GM11168 (cell line): ENCODE data around the gene ANAPC16.

ENCODE experiments used
- in situ Hi-C: fragments of 300-500 bp; cut with MboI; formaldehyde crosslinking; loops from one replicate; pipeline ENCODE4 v1.12.0; 2022; ENCODE audit warnings: low sequenced_read_pairs; ENCODE audit not compliant: unreplicated experiment

ANAPC16 gene

DNA sequence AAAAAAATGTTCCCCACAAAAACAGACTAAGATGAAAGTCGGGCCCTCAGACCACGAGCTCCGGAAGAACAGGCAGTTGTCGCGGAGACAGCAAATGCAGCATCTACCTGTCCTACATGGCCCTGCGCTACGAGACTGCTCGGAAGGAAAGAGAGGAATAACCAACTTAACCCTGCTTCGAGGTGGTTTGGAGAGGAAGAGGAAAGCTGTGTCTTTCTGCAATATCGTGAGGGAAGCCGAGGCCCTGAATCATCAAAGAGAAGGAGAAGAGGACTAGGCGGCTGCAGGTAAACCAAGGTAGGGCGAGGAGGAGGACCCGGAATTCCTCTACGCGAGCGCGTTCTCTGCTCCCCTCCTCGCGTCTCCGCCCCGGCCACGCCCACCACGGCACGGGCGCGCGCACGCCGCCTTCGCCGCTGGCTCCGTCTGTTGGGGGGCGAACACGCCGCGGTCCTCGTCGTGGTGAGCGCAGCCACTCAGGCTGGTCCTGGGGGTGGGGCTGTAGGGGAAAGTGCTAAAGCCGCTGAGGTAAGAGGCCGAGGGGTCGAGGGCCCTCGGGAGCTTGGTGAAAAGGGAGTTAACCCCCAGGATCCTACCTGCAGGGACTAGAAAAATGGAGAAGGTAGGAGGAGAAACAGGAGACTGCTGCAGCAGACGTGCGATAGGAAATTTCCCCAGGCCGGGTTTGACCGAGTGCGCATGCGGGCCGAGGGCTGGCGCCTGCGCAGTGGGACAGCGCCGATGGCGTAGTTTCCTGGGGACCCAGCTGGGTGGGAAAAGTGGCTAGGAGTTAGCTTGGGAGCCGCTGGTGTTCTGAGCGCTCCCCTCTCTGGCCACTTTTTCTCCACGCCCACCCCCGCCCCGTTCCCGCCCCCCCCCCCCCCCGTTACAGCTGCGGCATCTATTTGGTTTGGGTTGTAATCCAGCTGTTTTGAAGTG lies at the start of gene ANAPC16, which contains the start of gene ASCC1:
ANAPC16 (plus strand) TSS at position 402 of the 939 bp plus-strand sequence. CDS start 7,903 bp downstream, outside the sequence.
ASCC1 (minus strand) TSS at position 666 of the 939 bp plus-strand sequence. CDS start 2,978 bp downstream, outside the sequence.
- in situ Hi-C loops, result no loop called here

DNA sequence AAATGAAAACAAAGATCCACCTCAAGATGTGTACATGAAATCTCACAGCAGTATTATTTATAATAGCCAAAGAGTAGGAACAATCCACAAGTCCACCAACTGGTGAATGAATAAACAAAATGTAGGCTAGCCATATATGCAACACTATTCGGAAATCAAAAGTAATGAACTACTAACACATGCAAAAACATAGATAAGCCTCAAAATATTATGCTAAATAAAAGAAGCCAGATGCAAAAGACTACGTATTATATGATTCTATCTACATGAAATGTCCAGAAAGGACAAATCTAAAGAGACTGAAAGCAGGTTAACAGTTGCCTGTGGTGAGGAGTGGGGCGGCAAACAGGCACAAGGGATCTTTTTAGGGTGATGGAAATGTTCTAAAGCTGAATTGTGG lies 48.7 kb upstream of the ANAPC16 start:
- in situ Hi-C loops, result no loop called here

DNA sequence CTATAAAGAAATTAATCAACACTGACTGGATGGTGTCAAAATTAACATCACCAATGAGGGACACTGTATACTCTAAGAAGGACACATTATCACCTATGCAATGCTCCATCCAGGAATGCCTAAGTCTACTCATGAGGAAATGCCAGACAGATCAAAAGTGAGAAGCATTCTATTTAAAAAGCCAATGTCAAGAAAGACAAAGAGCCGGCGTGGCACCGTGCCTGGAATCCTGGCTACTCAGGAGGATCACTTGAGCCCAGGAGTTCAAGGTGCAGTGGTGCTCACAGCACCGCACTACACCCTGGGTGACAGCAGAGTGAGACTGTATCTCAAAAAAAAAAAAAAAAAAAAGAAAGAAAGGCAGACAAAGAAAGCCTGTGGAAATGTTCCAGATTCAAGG lies 45.5 kb upstream of the ANAPC16 start:
- in situ Hi-C loops, result no loop called here

DNA sequence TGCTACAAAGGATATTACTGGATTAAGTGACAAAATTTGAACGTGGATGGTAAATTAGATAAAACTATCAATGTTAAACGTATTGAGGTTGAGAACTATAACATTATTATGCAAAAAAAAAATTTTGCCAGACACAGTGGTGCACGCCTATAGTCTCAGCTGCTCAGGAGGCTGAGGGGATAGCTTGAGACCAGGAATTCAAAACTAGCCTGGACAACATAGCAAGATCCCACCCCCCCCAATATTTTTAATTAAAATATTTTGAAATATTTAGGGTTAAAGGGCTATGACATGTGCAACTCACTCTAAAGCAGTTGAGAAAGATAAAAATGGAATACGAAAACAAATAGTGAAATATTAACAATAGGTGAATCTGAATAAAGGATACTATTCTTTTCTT lies 45.1 kb upstream of the ANAPC16 start:
- in situ Hi-C loops, result no loop called here

DNA sequence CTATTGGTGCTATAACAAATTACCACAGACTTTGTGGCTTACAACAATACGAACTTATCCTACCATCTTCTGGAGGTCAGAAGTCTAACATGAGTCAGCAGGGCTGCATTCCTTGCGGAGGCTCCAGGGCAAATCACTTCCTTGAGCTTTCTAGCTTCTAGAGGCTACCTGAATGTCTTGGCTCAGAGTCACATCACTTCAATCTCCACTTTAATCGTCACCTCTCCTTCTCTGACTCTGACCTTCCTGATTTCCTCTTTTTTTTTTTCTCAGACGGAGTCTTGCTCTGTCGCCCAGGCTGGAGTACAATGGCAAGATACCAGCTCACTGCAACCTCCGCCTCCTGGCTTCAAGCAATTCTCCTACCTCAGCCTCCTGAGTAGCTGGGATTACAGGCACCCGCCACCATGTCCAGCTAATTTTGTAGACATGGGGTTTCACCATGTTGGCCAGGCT lies 44.6 kb upstream of the ANAPC16 start:
- in situ Hi-C loops, result no loop called here

DNA sequence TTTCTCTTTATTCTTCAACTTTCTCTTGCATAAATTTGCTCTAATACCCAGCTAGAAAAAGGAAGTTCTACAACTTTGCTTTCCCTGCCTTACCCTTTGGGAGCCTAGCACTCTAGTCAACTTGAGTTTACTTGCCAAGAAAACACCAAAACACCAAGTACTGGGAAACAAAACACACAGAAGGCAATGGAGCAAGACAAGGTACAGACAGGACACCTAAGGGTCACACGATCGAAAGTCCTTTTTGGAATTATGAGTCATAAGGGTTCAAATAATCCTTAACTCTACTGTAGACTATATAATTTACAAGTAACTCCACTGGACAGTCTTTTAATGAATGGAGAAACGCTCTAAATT lies 42.6 kb upstream of the ANAPC16 start:
- in situ Hi-C loops, result no loop called here

DNA sequence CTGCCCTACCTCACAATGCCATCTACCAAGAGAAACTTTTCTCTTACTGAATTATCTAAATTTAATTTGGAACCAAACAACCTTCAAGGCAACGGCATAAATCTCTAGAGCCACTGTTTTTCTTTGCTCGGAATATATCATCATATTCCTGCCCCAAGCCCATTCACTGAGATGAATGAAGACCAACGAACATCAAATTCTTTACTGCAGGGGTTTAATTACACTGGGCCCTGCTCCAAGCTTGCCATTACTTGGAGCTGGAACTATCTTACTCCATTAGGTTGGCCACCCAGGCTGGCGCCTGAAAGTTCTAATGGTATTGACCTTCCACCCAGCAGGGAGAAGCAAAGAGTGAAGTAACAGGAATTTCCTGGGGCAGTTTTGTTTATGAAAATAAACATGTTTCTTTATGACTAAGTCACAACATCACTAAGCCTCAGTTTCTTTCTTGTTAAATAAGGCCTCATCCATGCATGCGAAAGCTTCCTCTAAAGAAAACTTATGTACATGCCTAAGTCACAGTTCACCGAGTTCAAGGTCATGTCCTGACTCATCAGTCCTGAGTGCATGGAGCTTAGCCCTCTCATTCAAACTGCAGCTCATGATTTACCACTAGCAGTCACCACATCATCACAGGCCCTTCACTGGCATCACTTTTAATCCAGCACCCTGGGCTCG lies 42.1 kb upstream of the ANAPC16 start:
- in situ Hi-C loops, result no loop called here

DNA sequence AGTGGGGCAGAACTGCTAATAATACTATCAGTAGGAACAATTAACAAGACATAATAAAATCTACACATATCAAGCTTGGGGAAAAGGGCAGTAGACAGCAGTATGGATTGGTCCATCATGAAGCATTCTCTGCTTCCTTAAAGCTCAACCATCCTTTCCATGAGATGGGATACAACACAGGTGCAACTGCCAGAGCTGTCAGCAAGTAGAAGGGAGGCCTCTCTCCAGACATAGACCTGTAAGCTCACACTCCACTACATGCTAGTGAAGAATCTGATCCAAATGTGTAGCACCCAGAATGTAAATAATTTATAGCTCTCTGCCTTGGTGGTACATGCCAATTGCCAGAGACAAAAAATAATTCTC lies 41.5 kb upstream of the ANAPC16 start:
- in situ Hi-C loops, result no loop called here

DNA sequence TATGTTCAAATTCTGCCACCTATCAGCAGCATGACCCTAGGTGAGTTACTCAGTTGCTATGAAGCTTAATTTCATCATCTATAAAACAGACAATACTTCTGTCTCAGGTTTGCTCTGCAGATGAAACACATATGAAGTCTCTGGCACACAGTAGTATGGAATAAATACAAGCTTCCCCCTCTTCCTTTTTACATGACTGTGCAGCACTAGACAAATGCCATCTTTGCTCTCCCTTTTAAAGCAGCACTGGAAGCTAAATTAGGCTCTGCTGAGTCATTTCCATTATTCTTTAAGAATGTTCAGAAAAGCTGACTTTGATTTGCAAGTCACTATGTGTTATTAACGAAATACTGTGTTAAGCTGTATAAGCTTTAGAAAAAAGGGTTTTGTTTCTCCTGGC lies 40.7 kb upstream of the ANAPC16 start:
- in situ Hi-C loops, result no loop called here

DNA sequence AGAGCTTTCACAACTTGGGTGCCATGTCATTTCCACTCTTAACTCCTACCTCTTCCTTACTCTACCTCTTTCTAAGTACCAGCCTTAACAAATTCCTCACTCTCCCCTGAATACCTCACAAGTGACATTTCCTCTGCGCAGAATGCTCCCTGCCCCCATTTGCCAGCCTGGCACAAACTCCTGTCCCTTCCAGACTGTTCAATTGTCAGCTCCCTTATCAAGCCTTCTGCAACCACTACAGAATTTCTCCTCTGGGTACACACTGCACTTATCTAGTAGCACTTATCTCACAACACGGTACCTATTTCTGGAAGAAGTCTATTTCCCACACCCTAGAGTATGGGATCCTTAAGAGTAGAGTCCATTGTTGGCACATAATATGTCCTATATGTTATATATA lies 39.1 kb upstream of the ANAPC16 start:
- in situ Hi-C loops, result no loop called here

DNA sequence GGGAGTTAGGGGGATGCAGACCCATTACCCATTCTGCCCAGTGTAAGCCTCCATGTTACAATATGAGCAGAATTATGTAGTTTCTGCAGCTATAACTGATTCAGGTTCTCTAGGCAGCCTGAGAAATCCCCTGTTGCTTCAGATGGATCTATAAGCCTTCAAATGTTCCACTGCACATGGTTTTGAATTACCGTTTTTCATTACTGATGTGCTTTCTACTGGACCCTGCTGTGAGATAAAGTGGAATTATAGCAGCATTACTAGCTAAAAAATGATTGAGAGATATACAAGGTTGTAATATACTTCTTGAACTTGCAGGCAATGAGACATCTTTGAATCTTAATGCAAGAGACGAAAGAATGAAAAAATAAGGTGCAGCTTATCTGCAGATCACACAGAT lies 38.4 kb upstream of the ANAPC16 start:
- in situ Hi-C loops, result no loop called here

DNA sequence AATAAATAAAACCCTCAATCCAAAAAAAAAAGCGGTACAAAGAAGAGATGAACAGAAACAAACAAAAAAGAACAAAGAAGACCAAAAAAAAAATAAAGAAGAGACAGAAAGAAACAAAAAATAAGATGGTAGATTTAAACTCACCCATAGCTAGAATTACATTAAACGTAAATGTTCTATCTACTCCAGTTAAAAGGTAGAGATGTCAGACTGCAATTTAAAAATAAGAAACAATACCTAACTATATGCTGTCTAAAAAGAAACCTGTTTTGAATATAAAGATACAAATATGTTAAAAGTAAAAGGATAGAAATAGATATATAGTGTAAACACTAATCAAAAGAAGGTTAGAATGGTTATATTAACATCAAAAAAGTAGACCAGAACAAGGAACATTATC lies 31.7 kb upstream of the ANAPC16 start:
- in situ Hi-C loops, result no loop called here

DNA sequence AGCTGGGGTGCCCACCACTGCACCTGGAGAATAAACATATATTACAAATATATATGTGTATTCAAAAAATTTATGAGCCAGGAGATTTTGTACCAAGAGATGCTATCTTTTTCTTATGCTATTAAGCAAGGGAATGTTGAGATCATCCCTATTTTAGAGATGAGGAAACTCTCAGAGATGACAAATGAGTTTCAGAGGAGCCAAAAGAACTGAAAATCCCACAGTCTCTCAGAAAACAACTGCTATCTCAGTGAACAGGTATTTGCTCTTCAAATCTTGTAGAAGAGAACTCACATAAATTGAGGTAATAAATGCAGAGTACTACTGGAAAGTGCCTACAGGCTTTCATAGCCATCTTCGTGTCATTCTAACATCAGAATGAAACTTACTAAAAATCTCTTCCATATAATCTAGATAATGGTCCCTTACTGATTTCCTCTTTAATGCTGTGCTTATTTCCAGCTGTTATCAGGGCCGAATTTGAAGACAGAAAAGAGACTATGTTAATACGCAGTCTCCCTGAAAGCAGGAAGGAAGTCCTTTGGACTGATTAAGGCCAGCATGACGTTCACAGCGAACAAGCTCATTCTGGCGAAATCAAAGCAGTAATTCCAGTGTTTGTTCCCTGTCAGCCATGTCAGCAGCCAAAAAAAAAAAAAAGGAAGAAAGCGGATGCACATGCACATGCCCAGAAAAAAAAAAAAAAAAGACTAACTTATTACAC lies 29.4 kb upstream of the ANAPC16 start:
- in situ Hi-C loops, result no loop called here

DNA sequence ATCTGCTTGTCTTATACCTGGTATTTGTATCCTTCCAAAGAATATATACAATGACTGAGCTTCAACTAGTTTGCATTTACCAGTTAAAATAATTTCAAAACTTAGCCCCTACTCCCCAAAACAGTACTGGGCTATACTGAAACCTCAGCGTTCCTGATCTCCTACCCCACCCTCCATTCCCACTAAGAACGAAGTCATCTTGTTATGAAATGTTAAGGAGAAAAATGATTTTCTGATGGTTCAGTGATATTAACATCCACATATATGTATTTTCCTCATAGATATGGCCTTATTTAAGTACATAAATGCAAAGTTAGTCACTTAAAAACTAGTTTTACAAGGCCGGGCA lies 28.9 kb upstream of the ANAPC16 start:
- in situ Hi-C loops, result no loop called here

DNA sequence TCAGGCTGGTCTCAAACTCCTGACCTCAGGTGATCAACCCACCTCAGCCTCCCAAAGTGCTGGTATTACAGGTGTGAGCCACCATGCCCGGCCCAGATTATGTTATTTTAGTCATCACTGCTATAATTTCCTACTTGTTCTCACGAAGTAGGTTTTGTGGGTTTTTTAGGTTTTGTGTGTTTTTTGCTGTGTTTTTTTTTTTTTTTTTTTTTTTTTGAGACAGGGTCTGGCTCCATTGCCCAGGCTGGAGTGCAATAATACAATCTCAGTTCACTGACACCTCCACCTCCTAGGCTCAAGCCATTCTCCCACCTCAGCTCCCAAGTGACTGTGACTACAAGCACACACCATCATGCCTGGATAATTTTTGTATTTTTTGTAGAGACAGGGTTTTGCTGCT lies 20.9 kb upstream of the ANAPC16 start:
- in situ Hi-C loops, result no loop called here

DNA sequence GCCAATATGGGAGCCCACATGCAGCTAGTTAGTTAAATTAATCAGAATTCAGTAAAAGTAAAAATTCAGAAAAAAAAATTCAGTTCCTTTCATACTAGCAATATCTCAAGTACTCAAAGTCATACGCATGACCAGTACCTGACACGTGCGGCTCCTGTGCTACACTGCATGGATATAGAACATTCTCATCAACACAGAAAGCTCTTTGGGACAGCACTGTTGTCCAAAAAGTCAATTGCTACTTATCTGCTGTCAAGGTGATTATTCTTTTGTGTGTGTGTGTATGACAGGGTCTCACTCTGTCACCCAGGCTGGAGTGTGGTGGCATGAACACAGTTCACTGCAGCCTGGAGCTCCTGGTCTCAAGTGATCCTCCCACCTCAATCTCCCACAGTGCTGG lies 14.9 kb upstream of the ANAPC16 start:
- in situ Hi-C loops, result no loop called here

DNA sequence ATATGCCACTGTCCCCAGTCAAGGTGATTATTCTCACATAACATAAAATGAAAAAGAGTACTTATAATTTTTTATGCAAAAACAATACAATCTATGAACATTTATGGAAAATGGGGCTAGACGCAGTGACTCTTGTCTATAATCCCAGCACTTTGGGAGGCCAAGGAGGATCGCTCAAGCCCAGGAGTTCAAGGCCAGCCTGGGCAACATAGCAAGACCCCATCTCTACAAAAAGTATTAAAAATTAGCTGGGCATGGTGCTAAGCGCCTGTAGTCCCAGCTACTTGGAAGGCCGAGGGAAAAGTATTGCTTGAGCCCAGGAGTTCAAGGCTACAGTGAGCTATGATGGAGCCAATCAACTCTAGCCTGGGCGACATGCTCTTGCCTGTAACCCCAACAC lies 14.5 kb upstream of the ANAPC16 start:
- in situ Hi-C loops, result no loop called here

DNA sequence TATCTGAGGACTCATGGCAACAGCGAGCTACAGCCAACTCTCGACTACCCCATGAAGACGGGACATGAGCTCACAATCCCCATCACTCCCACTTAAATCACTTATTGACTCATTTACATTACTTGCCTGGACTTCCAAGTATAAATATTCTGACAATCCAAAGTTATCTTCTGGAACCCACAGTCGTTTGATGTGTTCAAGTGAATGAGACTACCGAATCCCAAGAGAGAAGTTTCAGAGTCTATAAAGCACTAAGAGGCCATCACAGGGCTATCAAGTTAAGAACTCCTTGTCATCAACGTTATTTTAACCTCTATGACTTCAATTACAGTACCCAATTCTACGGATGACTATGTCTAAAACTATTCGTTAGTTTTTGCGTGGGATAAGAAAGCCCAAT lies 11.5 kb upstream of the ANAPC16 start:
- in situ Hi-C loops, result no loop called here

DNA sequence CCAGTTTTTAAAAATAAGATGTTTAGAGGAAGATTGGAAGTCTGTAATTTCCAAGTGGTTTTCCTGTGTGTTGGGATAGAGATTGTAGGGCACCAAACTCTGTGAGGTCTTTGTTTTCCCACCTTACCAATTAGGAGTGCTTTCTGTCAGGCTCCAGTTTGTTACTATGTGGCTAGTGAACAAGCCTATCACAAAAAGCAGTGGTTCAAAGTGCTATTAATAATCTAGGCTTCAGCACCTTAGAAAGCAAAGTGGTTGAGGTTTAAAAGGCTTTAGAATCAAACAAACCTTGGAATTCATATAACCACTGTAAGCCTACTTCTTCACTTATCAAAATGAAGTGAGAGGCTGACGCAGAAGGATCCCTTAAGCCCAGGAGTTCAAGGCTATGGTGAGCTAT lies 11.1 kb upstream of the ANAPC16 start:
- in situ Hi-C loops, result no loop called here

DNA sequence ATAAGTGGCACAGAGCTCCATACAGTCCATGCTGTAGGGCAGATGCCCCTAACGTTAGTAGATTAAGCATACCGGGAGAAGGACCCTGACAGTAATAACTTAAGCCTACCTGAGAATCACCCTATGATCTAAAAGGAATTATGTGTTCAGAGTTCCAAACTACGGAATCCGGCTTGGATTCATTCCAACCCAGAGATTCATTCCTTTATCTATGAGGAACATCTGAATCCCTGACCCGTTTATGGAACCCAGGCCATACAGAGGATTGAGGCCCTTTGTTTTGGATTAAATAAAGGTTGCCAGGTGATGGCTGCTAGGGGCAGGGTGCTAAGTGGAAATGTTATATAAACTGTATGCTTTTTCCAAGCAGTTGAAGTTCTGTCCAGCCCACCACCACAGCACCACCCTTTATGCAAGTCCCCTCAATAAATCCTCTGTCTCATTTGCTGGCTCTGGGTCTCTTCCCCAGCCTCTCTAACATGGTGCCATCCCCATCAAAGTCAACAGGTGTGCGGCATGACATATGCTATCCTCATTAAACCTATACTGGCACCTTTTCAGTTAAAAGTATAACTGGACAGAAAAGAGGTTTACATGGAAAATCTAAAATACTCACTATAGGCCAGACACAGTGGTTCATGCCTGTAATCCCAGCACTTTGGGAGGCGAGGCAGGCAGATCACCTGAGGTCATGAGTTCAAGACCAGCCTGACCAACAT lies 9.1 kb upstream of the ANAPC16 start:
- in situ Hi-C loops, result no loop called here
